Prostate gland (tissue), 2 donors: ENCODE data around the gene MRFAP1.

ENCODE experiments used
- CTCF ChIP-seq, 4 experiments: fragments of 200-600 bp in 2 of 4; fragments of 450-650 bp in 2 of 4; sonication (generic) in 2 of 4; IDR thresholded peaks; 1 replicate in 3 of 4; 2 replicates in 1 of 4; pipeline ENCODE4 v1.5.1; 2016 to 2019; ENCODE audit warnings: antibody characterized with exemption in 4 of 4, mild to moderate bottlenecking in 2 of 4, moderate library complexity in 2 of 4
- POLR2A ChIP-seq: fragments of 450-650 bp; IDR thresholded peaks from one replicate; pipeline ENCODE4 v1.6.1; 2016; ENCODE audit warnings: antibody characterized with exemption, mild to moderate bottlenecking
- POLR2AphosphoS5 ChIP-seq: sonication (generic); formaldehyde crosslinking; IDR thresholded peaks from one replicate; pipeline ENCODE4 v1.6.1; 2017; ENCODE audit warnings: antibody characterized with exemption

DNA sequence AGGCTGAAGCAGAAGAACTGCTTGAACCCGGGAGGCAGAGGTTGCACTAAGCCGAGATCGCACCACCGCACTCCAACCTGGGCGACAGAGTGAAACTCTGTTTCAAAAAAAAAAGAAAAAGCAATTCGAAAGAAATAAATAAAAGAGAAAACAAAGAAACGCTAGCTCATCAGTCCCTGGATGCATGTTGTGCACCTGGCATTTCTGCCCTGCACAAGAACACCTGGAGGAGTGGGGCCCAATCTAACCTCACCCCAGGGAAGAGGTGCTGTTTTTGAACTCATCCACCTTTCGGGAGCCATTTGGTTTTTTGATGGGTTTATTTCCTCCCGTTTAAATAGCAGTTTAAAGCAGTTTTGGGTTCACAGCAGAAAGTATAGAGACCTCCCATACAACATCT lies 5.7 kb upstream of the MRFAP1 start:
- TF ChIP-seq POLR2A: no peak
- TF ChIP-seq CTCF (IDR thresholded peaks at IDR 0.05): no peak
- no peak for TF ChIP-seq POLR2AphosphoS5
